DOHH2 (cell line): Measurements from ENCODE around the gene HORMAD2.

Experiments
- EZH2phosphoT487 ChIP-seq: fragments of 200-600 bp; sonication (generic); IDR thresholded peaks from 2 replicates; pipeline ENCODE4 v1.6.1; 2017; ENCODE audit warnings: borderline replicate concordance, mild to moderate bottlenecking, antibody characterized with exemption, low read length, moderate library complexity, mixed read lengths
- TF ChIP-seq, protein P1 (sequence below): fragments of 200-600 bp; sonication (generic); IDR thresholded peaks from one replicate; pipeline ENCODE4 v1.5.1; 2014; ENCODE audit warnings: antibody characterized with exemption, mild to moderate bottlenecking, low read depth, low read length; ENCODE audit not compliant: poor library complexity, severe bottlenecking

DNA sequence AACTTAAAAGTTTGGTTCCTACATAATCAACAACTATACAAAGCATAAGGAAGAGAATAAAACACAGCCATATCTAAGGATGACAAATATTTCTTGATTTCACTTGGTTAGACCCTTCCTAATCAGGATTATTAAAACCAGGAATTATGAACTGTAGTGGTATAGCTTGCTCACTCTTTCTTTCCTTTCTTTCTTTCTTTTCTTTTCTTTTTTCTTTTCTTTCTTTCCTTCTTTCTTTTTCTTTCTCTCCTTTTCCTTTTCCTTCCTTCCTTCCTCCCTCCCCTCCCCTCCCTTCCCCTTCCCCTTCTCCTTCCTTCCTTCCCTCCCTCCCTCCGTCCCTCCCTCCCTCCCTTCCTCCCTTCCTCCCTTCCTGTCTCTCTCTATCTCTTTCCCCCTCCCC, 78.0 kb downstream of the HORMAD2 start:
- TF ChIP-seq, protein P1, sequence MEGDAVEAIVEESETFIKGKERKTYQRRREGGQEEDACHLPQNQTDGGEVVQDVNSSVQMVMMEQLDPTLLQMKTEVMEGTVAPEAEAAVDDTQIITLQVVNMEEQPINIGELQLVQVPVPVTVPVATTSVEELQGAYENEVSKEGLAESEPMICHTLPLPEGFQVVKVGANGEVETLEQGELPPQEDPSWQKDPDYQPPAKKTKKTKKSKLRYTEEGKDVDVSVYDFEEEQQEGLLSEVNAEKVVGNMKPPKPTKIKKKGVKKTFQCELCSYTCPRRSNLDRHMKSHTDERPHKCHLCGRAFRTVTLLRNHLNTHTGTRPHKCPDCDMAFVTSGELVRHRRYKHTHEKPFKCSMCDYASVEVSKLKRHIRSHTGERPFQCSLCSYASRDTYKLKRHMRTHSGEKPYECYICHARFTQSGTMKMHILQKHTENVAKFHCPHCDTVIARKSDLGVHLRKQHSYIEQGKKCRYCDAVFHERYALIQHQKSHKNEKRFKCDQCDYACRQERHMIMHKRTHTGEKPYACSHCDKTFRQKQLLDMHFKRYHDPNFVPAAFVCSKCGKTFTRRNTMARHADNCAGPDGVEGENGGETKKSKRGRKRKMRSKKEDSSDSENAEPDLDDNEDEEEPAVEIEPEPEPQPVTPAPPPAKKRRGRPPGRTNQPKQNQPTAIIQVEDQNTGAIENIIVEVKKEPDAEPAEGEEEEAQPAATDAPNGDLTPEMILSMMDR: no peak
- TF ChIP-seq EZH2phosphoT487: no peak
